Heart left ventricle (tissue), 13 donors: ENCODE results near the gene DNAJB2.

Source experiments
- POLR2A ChIP-seq, 2 donors: fragments of 450-650 bp; IDR thresholded peaks; one replicate each; pipeline ENCODE4 v1.6.1; 2017; ENCODE audit warnings: antibody characterized with exemption in 2 of 2, mild to moderate bottlenecking in 2 of 2, moderate library complexity in 2 of 2
- TF ChIP-seq, protein P1 (sequence below), 12 donors: fragments of 200-600 bp; sonication (generic) in 4 of 12; IDR thresholded peaks; one replicate each; pipeline versions ENCODE4 v1.5.0 to v1.8.0; 2018 to 2022; ENCODE audit warnings: antibody characterized with exemption in 12 of 12, mild to moderate bottlenecking in 5 of 12
- donor health status: ischemic (EF 13 %, LVEDD 7.1; RV severe dilation, severe dysfunction).
- donor health status: DM: no; HTN: yes; CAD: no.
- donor health status: DM: no; HTN: no; CAD: no.
- donor health status: ischemic (EF 25% LVEDD 6.9; RV normal size, moderate dysfunction).
- donor health status: ischemic (EF 25% LVEDD 5.7; RV mildly dilated, moderate dysfunction).
- donor health status: ischemic (EF 35%, LVEDD 5.7; RV mildly dilated, moderate dysfunction).
- donor health status: nonischemic (EF 11% LVEDD 7.7; RV severe dilation, severe dysfunction).
- donor health status: DM: yes; HTN: yes; CAD: no.
- donor health status: PGD.
- donor health status: ischemic (EF 29% LVEDD 5.4; RV normal size, mild dysfunction).
- donor health status: nonischemic (EF 23%, LVEDD 6.1; RV moderate dilation, normal function).

DNA sequence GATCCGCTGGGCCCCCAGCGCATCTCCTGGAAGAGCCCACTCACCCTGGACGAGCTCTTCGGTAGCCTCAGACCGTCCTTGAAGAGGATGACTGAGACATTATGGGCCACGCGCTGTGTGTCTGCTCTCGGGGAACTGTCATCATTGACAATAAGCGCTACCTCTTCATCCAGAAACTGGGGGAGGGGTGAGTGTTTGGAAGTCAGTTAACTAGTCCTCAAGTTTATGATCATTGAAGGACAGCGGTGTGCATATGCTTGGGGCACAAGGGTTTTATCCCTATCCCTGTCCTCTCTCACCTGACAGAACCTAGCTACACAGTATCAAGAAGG lies 33.3 kb upstream of the DNAJB2 start:
- TF ChIP-seq, protein P1, sequence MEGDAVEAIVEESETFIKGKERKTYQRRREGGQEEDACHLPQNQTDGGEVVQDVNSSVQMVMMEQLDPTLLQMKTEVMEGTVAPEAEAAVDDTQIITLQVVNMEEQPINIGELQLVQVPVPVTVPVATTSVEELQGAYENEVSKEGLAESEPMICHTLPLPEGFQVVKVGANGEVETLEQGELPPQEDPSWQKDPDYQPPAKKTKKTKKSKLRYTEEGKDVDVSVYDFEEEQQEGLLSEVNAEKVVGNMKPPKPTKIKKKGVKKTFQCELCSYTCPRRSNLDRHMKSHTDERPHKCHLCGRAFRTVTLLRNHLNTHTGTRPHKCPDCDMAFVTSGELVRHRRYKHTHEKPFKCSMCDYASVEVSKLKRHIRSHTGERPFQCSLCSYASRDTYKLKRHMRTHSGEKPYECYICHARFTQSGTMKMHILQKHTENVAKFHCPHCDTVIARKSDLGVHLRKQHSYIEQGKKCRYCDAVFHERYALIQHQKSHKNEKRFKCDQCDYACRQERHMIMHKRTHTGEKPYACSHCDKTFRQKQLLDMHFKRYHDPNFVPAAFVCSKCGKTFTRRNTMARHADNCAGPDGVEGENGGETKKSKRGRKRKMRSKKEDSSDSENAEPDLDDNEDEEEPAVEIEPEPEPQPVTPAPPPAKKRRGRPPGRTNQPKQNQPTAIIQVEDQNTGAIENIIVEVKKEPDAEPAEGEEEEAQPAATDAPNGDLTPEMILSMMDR (IDR thresholded peaks at IDR 0.05), result no peak
- TF ChIP-seq POLR2A (IDR thresholded peaks at IDR 0.05), result no peak
